A549 (cell line): ENCODE data around the gene CALCOCO1. TPM values are rescaled to one million over a fixed set of nuclear protein-coding genes. Genes with fewer than 3 reads are reported as not detected.

Source experiments
- ATAC-seq, 2 experiments: fragments of 200-7000 bp in 1 of 2; fragments of >200 bp in 1 of 2; cut with Nextera tagmentation in 1 of 2; cut with Tn5 transposase in 1 of 2; 3 replicates each; pipeline versions ENCODE4 v1.8.0 to v1.9.1; 2018 to 2020; ENCODE audit warnings: mild to moderate bottlenecking in 1 of 2, moderate library complexity in 1 of 2
- CTCF ChIA-PET: fragments of 300-600 bp; sonication (Branson Sonifier 250); formaldehyde crosslinking; extraction: SDS; loops from one replicate; lab custom pipeline; 2021; ENCODE audit warnings: antibody characterized with exemption, inconsistent platforms; lab: Yijun Ruan, JAX
- POLR2A ChIA-PET: fragments of 350-600 bp; formaldehyde crosslinking; extraction: SDS; loops from one replicate; lab custom pipeline; 2021; ENCODE audit warnings: antibody characterized with exemption, inconsistent platforms; lab: Yijun Ruan, JAX
- DNase-seq, 2 experiments: peaks; one replicate each; pipeline versions ENCODE4 v3.0.0 to v3.0.0-alpha.2; 2011 to 2016; ENCODE audit warnings: low read depth in 1 of 2, low spot score in 1 of 2
- FAIRE-seq: peaks from 2 replicates; lab custom pipeline; 2011; peaks lifted over from hg19 to GRCh38; lab: Jason Lieb, UNC
- H3K27ac ChIP-seq, 2 experiments: fragments of >200 bp; sonication (Bioruptor Twin); formaldehyde crosslinking; 3 replicates each; pipeline ENCODE4 v1.5.1; 2016 to 2017
- H3K4me1 ChIP-seq: fragments of >200 bp; sonication (Bioruptor Twin); formaldehyde crosslinking; 3 replicates; pipeline ENCODE4 v1.6.1; 2016
- H3K4me2 ChIP-seq: fragments of >200 bp; sonication (Bioruptor Twin); formaldehyde crosslinking; 3 replicates; pipeline ENCODE4 v1.6.1; 2016
- H3K4me3 ChIP-seq: fragments of >200 bp; sonication (Bioruptor Twin); formaldehyde crosslinking; 3 replicates; pipeline ENCODE4 v1.5.1; 2016
- H3K9me3 ChIP-seq: fragments of >200 bp; sonication (Bioruptor Twin); formaldehyde crosslinking; 3 replicates; pipeline ENCODE4 v1.6.1; 2016
- ATOH8 ChIP-seq: fragments of 250-450 bp; sonication (Bioruptor Pico); IDR thresholded peaks from 2 replicates; pipeline ENCODE4 v1.5.0; 2020; ENCODE audit warnings: low read depth, mild to moderate bottlenecking, moderate library complexity
- BCL3 ChIP-seq: fragments of >200 bp; sonication (Bioruptor Twin); formaldehyde crosslinking; IDR thresholded peaks from 3 replicates; pipeline ENCODE4 v1.6.1; 2016
- CBX8 ChIP-seq: fragments of 200-600 bp; sonication (generic); IDR thresholded peaks from 2 replicates; pipeline ENCODE4 v1.6.1; 2016
- CEBPB ChIP-seq, 2 experiments: fragments of >200 bp in 1 of 2; sonication (Bioruptor Twin) in 1 of 2; formaldehyde crosslinking in 1 of 2; IDR thresholded peaks; 2 replicates each; pipeline ENCODE4 v1.6.1; 2012 to 2016
- E2F6 ChIP-seq: IDR thresholded peaks from 2 replicates; pipeline ENCODE4 v1.6.1; 2012; ENCODE audit warnings: low read depth, borderline replicate concordance
- EHF ChIP-seq: fragments of 250-450 bp; sonication (Bioruptor Pico); IDR thresholded peaks from 2 replicates; pipeline ENCODE4 v1.5.0; 2020; ENCODE audit warnings: mild to moderate bottlenecking
- FOSB ChIP-seq: fragments of 250-450 bp; sonication (Bioruptor Pico); IDR thresholded peaks from 2 replicates; pipeline ENCODE4 v1.5.0; 2020; ENCODE audit warnings: mild to moderate bottlenecking, moderate library complexity
- HDAC2 ChIP-seq: fragments of 200-600 bp; sonication (generic); IDR thresholded peaks from 2 replicates; pipeline ENCODE4 v1.6.1; 2016
- HES2 ChIP-seq: fragments of >200 bp; sonication (Bioruptor Twin); formaldehyde crosslinking; IDR thresholded peaks from 2 replicates; pipeline ENCODE4 v1.6.1; 2016
- HMGXB4 ChIP-seq: fragments of 250-450 bp; sonication (Bioruptor Pico); IDR thresholded peaks from 2 replicates; pipeline ENCODE4 v1.5.0; 2021; ENCODE audit warnings: mild to moderate bottlenecking, moderate library complexity, borderline replicate concordance
- HOXB5 ChIP-seq: fragments of 250-450 bp; sonication (Bioruptor Pico); IDR thresholded peaks from 2 replicates; pipeline ENCODE4 v1.5.0; 2020; ENCODE audit warnings: mild to moderate bottlenecking, moderate library complexity
- JUNB ChIP-seq: fragments of >200 bp; sonication (Bioruptor Twin); formaldehyde crosslinking; IDR thresholded peaks from 2 replicates; pipeline ENCODE4 v1.6.1; 2016
- MAX ChIP-seq: IDR thresholded peaks from 2 replicates; pipeline ENCODE4 v1.6.1; 2012
- MYC ChIP-seq: IDR thresholded peaks from 2 replicates; pipeline ENCODE4 v1.6.1; 2012; ENCODE audit warnings: mild to moderate bottlenecking, inconsistent platforms, low read length, improper control_type of control experiment, borderline replicate concordance
- NFE2L2 ChIP-seq: fragments of 150-350 bp; conservative IDR thresholded peaks from 2 replicates; pipeline ENCODE4 v1.6.1; 2014; ENCODE audit warnings: low read length
- NPAS2 ChIP-seq: fragments of 250-450 bp; sonication (Bioruptor Pico); IDR thresholded peaks from 2 replicates; pipeline ENCODE4 v1.8.0; 2022; ENCODE audit warnings: mild to moderate bottlenecking, moderate library complexity, borderline replicate concordance
- PHF8 ChIP-seq: fragments of 200-600 bp; sonication (generic); IDR thresholded peaks from 2 replicates; pipeline ENCODE4 v1.6.1; 2016; ENCODE audit warnings: low read depth, mild to moderate bottlenecking, antibody characterized with exemption, moderate library complexity, borderline replicate concordance
- POLR2A ChIP-seq: IDR thresholded peaks from 2 replicates; pipeline ENCODE4 v1.6.1; 2012; ENCODE audit warnings: mild to moderate bottlenecking, low read length
- POLR2AphosphoS2 ChIP-seq: conservative IDR thresholded peaks from 2 replicates; pipeline ENCODE4 v1.6.1; 2012; ENCODE audit warnings: low read length, improper control_type of control experiment, inconsistent platforms
- RARB ChIP-seq: fragments of 250-450 bp; sonication (Bioruptor Pico); IDR thresholded peaks from 2 replicates; pipeline ENCODE4 v1.8.0; 2021; ENCODE audit warnings: mild to moderate bottlenecking, moderate library complexity
- REST ChIP-seq: fragments of 200-600 bp; sonication (generic); IDR thresholded peaks from 2 replicates; pipeline ENCODE4 v1.6.1; 2016; ENCODE audit warnings: antibody characterized with exemption, mild to moderate bottlenecking, moderate library complexity
- SREBF2 ChIP-seq: fragments of 450-650 bp; IDR thresholded peaks from 2 replicates; pipeline ENCODE4 v1.6.1; 2014; ENCODE audit warnings: mild to moderate bottlenecking, moderate library complexity
- TFCP2L1 ChIP-seq: fragments of 250-450 bp; sonication (Bioruptor Pico); IDR thresholded peaks from 2 replicates; pipeline ENCODE4 v1.5.0; 2021; ENCODE audit warnings: mild to moderate bottlenecking
- ZC3H11A ChIP-seq: fragments of 450-650 bp; IDR thresholded peaks from 2 replicates; pipeline ENCODE4 v1.6.1; 2014; ENCODE audit warnings: antibody characterized with exemption, mild to moderate bottlenecking
- ZFP36 ChIP-seq: fragments of 450-650 bp; IDR thresholded peaks from 2 replicates; pipeline ENCODE4 v1.6.1; 2014; ENCODE audit warnings: borderline replicate concordance; ENCODE audit not compliant: partially characterized antibody
- ZSCAN20 ChIP-seq: fragments of 250-450 bp; sonication (Bioruptor Pico); IDR thresholded peaks from 2 replicates; pipeline ENCODE4 v1.8.0; 2022; ENCODE audit warnings: mild to moderate bottlenecking, moderate library complexity
- WGBS: methylation state at CpG from one replicate; pipeline ENCODE4 v1.1.6; 2017; ENCODE audit errors: missing lambda C conversion rate; 5-methylcytosine and 5-hydroxymethylcytosine counted together
- polyA plus RNA-seq, 4 experiments: library from polyadenylated mRNA; depleted of rRNA in 3 of 4; stranded (reverse); fragments of >200 nt; fragmentation: RNase III in 1 of 4; extraction: RNeasy Plus Mini Kit Qiagen cat#74134 plus additional on column Dnase treatment in 1 of 4; gene quantifications; 2 replicates in 3 of 4; 3 replicates in 1 of 4; pipeline ENCODE4 v1.2.3, GENCODE V29; 2011 to 2017

Gene CALCOCO1
- polyA plus RNA-seq, 2 of the 4 experiments (the other 2 are of a cell fraction) = 28.8 to 41.5 TPM

- Histone ChIP-seq H3K4me3 (no peak overlapping the region), H3K27ac (no peak overlapping the region), H3K4me1 (no peaks in the 10 kb centered on the region), H3K9me3 (no peaks in the 10 kb centered on the region), H3K4me2 (no peak overlapping the region)
- TF ChIP-seq SREBF2 = no peak
- no peak for TF ChIP-seq FOSB (CRISPR knock-in tag)
- TF ChIP-seq MYC = no peak
- TF ChIP-seq ZFP36 = no peak
- no peak for TF ChIP-seq JUNB
- no peak for TF ChIP-seq POLR2AphosphoS2
- no peak for TF ChIP-seq CBX8
- TF ChIP-seq MAX = no peak
- no peak for TF ChIP-seq ATOH8 (CRISPR knock-in tag)
- TF ChIP-seq ZC3H11A = no peak
- no peak for TF ChIP-seq TFCP2L1 (CRISPR knock-in tag)
- TF ChIP-seq E2F6 = no peak
- TF ChIP-seq NFE2L2 = no peak
- no peak for TF ChIP-seq HOXB5 (CRISPR knock-in tag)
- TF ChIP-seq CEBPB (IDR thresholded peaks at IDR 0.05) = no peak
- TF ChIP-seq BCL3 = no peak
- ChIA-PET POLR2A (no interaction called here), CTCF (interaction anchor here (0.7 to 5.2 kb wide), 4 partner anchors 15 to 268 kb away, joined by 3 to 82 read pairs (median 30); partner anchors contain the start of gene HOXC10)
- ATAC-seq = no peak
- no peak for DNase-seq
- FAIRE-seq = no peak
- 79% methylated on average over 5 of the region's 5 CpGs for WGBS
Measured at GRCh38 chr12:53717319-53717718, 9.9 kb downstream of the CALCOCO1 start.

GRCh38 chr12:53714004-53714403 is 13.2 kb downstream of the CALCOCO1 start:
- H3K4me2 ChIP-seq = no peak overlapping the region
- H3K27ac ChIP-seq = no peak overlapping the region
- ChIA-PET CTCF (interaction anchor here (0.5 to 5.2 kb wide), 10 partner anchors 11 to 273 kb away, joined by 3 to 82 read pairs (median 4); partner anchors contain the start of genes ATP5MC2 and NPFF), POLR2A (no interaction called here)
- DNase-seq (no peak), ATAC-seq (no peak), FAIRE-seq (no peak)
- WGBS = 80% methylated on average over 4 of the region's 4 CpGs
- H3K9me3 ChIP-seq = no peaks in the 10 kb centered on the region
- no peak overlapping the region for H3K4me3 ChIP-seq
- H3K4me1 ChIP-seq = no peaks in the 10 kb centered on the region
- TF ChIP-seq SREBF2 (no peak), HMGXB4 (CRISPR knock-in tag) (no peak), CEBPB (IDR thresholded peaks at IDR 0.05) (no peak), NPAS2 (CRISPR knock-in tag) (no peak), ZFP36 (no peak), ZSCAN20 (CRISPR knock-in tag) (no peak), HDAC2 (no peak), POLR2AphosphoS2 (no peak)

- Histone ChIP-seq H3K4me3 (no peak overlapping the region), H3K4me2 (no peak overlapping the region), H3K27ac (no peak overlapping the region), H3K9me3 (no peaks in the 10 kb centered on the region), H3K4me1 (no peaks in the 10 kb centered on the region)
- DNase-seq (no peak), ATAC-seq (no peak), FAIRE-seq (no peak)
- POLR2A ChIA-PET = no interaction called here
- CTCF ChIA-PET = interaction anchor here (0.6 to 5.2 kb wide), 10 partner anchors 11 to 273 kb away, joined by 3 to 82 read pairs (median 4); partner anchors contain the start of genes ATP5MC2 and NPFF
- 59% methylated on average over 9 of the region's 9 CpGs for WGBS
- TF ChIP-seq REST = no peak
- TF ChIP-seq ZC3H11A = no peak
- no peak for TF ChIP-seq RARB
- TF ChIP-seq PHF8 = no peak
- no peak for TF ChIP-seq HES2
- no peak for TF ChIP-seq CEBPB (IDR thresholded peaks at IDR 0.05)
- TF ChIP-seq MAX = no peak
- TF ChIP-seq EHF = no peak
- TF ChIP-seq POLR2A = no peak
- TF ChIP-seq JUNB = no peak
- no peak for TF ChIP-seq NPAS2 (CRISPR knock-in tag)
Measured at GRCh38 chr12:53713516-53713915, 13.7 kb downstream of the CALCOCO1 start.
